Heart left ventricle (tissue), 16 donors: Measurements from ENCODE around the gene BRAP. TPM values are rescaled to one million over a fixed set of nuclear protein-coding genes. Genes with fewer than 3 reads are reported as not detected.
"Not testable (repeated sequence)": the region's sequence is repeated elsewhere in the genome, so short reads cannot be mapped to it uniquely, and the experiment has no call there.

Experiments used
- ATAC-seq, 4 donors: fragments of 200-7000 bp; cut with Tn5 transposase; one replicate each; pipeline ENCODE4 v1.9.1; 2020 to 2022; ENCODE audit warnings: moderate library complexity in 4 of 4, mild to moderate bottlenecking in 3 of 4, moderate number of reproducible peaks in 1 of 4
- DNase-seq, 5 donors: peaks; one replicate each; pipeline ENCODE4 v3.0.0-alpha.2; 2020
- H3K27ac ChIP-seq, 12 donors: fragments of 200-600 bp; sonication (generic) in 4 of 12; one replicate each; pipeline versions ENCODE4 v1.5.0 to v1.8.0; 2016 to 2022; ENCODE audit warnings: mild to moderate bottlenecking in 2 of 12
- H3K27me3 ChIP-seq, 9 donors: fragments of 200-600 bp; sonication (generic) in 2 of 9; one replicate each; pipeline versions ENCODE4 v1.5.1 to v1.8.0; 2016 to 2022; ENCODE audit warnings: mild to moderate bottlenecking in 3 of 9
- H3K36me3 ChIP-seq, 9 donors: fragments of 200-600 bp; sonication (generic) in 2 of 9; one replicate each; pipeline versions ENCODE4 v1.5.0 to v1.8.0; 2018 to 2022; ENCODE audit warnings: mild to moderate bottlenecking in 2 of 9
- H3K4me1 ChIP-seq, 12 donors: fragments of 200-600 bp; sonication (generic) in 4 of 12; one replicate each; pipeline versions ENCODE4 v1.5.0 to v1.8.0; 2016 to 2022; ENCODE audit warnings: mild to moderate bottlenecking in 3 of 12
- H3K4me3 ChIP-seq, 12 donors: fragments of 200-600 bp; sonication (generic) in 4 of 12; one replicate each; pipeline versions ENCODE4 v1.5.0 to v1.8.0; 2017 to 2022; ENCODE audit warnings: mild to moderate bottlenecking in 9 of 12, moderate library complexity in 4 of 12
- H3K9me3 ChIP-seq, 12 donors: fragments of 200-600 bp; sonication (generic) in 4 of 12; one replicate each; pipeline versions ENCODE4 v1.5.0 to v1.8.0; 2016 to 2022; ENCODE audit warnings: mild to moderate bottlenecking in 1 of 12
- POLR2A ChIP-seq, 2 donors: fragments of 450-650 bp; IDR thresholded peaks; one replicate each; pipeline ENCODE4 v1.6.1; 2017; ENCODE audit warnings: antibody characterized with exemption in 2 of 2, mild to moderate bottlenecking in 2 of 2, moderate library complexity in 2 of 2
- WGBS, 4 donors: extraction: QIAGEN DNeasy Blood & Tissue Kit in 2 of 4; methylation state at CpG; one replicate each; pipeline versions ENCODE4 v1.1.5 to v1.1.7; 2013 to 2018; 5-methylcytosine and 5-hydroxymethylcytosine counted together
- intact Hi-C, 10 donors: fragments of 100-400 bp; cut with DNase I; formaldehyde crosslinking; loops; one replicate each; pipeline versions ENCODE4 v1.11.1 to v1.14.2; 2022
- polyA plus RNA-seq, 2 donors: library from polyadenylated mRNA; stranded (reverse); fragments of 200-250 nt; gene quantifications; one replicate each; pipeline ENCODE4 v1.2.3, GENCODE V29; 2013
- total RNA-seq, 9 donors: library from RNA; depleted of rRNA in 2 of 9; stranded (reverse); fragments of >200 nt in 2 of 9; fragmentation: NEBNext Ultra II Directional in 3 of 9; extraction: Animal tissue kit (Norgen Biotek cat#: 25700) in 3 of 9; gene quantifications; one replicate each; pipeline versions ENCODE4 v1.1.0 to v1.2.4, GENCODE V29; 2016 to 2023
- TF ChIP-seq, protein P1 (sequence below), 12 donors: fragments of 200-600 bp; sonication (generic) in 4 of 12; IDR thresholded peaks; one replicate each; pipeline versions ENCODE4 v1.5.0 to v1.8.0; 2018 to 2022; ENCODE audit warnings: antibody characterized with exemption in 12 of 12, mild to moderate bottlenecking in 5 of 12
- donor health status: ischemic (EF 13 %, LVEDD 7.1; RV severe dilation, severe dysfunction).
- donor health status: healthy with polysubstance abuse.
- donor health status: DM: no; HTN: yes; CAD: no.
- donor health status: DM: no; HTN: no; CAD: no.
- donor health status: ischemic (EF 25% LVEDD 6.9; RV normal size, moderate dysfunction).
- donor health status: ischemic (EF 25% LVEDD 5.7; RV mildly dilated, moderate dysfunction).
- donor health status: healthy.
- donor health status: DM: yes; HTN: yes; CAD: no.
- donor health status: ischemic (EF 35%, LVEDD 5.7; RV mildly dilated, moderate dysfunction).
- donor health status: nonischemic (EF 11% LVEDD 7.7; RV severe dilation, severe dysfunction).
- donor health status: DM: yes; HTN: yes; CAD: no.
- donor health status: PGD.
- donor health status: ischemic (EF 29% LVEDD 5.4; RV normal size, mild dysfunction).
- donor health status: nonischemic (EF 23%, LVEDD 6.1; RV moderate dilation, normal function).

BRAP gene
- total and polyA plus RNA-seq, 11 donors = 6.7 to 19.7 (median 13.1) TPM

- WGBS, 4 donors = 78 to 85% (median 82%) methylated on average over 3 of the region's 3 CpGs
- DNase-seq = no peak
- ATAC-seq = no peak
- intact Hi-C loops = no loop called here
- Histone ChIP-seq H3K4me3 (no peak overlapping the region), H3K9me3 (no peaks in the 10 kb centered on the region), H3K27ac (no peak overlapping the region), H3K36me3 (no peaks in the 10 kb centered on the region), H3K27me3 (no peaks in the 10 kb centered on the region), H3K4me1 (no peaks in the 10 kb centered on the region)
- TF ChIP-seq, protein P1, sequence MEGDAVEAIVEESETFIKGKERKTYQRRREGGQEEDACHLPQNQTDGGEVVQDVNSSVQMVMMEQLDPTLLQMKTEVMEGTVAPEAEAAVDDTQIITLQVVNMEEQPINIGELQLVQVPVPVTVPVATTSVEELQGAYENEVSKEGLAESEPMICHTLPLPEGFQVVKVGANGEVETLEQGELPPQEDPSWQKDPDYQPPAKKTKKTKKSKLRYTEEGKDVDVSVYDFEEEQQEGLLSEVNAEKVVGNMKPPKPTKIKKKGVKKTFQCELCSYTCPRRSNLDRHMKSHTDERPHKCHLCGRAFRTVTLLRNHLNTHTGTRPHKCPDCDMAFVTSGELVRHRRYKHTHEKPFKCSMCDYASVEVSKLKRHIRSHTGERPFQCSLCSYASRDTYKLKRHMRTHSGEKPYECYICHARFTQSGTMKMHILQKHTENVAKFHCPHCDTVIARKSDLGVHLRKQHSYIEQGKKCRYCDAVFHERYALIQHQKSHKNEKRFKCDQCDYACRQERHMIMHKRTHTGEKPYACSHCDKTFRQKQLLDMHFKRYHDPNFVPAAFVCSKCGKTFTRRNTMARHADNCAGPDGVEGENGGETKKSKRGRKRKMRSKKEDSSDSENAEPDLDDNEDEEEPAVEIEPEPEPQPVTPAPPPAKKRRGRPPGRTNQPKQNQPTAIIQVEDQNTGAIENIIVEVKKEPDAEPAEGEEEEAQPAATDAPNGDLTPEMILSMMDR (IDR thresholded peaks at IDR 0.05) = no peak
- TF ChIP-seq POLR2A (IDR thresholded peaks at IDR 0.05) = no peak
These were observed 78.5 kb downstream of the BRAP start for GRCh38 chr12:111607239-111607638.

- 76 to 96% (median 86%) methylated on average over 3 of the region's 3 CpGs for WGBS, 4 donors
- H3K9me3 ChIP-seq = no peaks in the 10 kb centered on the region
- intact Hi-C loops = no loop called here
- DNase-seq (no peak), ATAC-seq (no peak)
- no peaks in the 10 kb centered on the region for H3K27me3 ChIP-seq
- TF ChIP-seq, protein P1 (IDR thresholded peaks at IDR 0.05) = no peak
- no peak for TF ChIP-seq POLR2A (IDR thresholded peaks at IDR 0.05)
- H3K36me3 ChIP-seq = no peaks in the 10 kb centered on the region
- H3K4me1 ChIP-seq = no peaks in the 10 kb centered on the region
- no peak overlapping the region for H3K27ac ChIP-seq
- H3K4me3 ChIP-seq = no peak overlapping the region
These were observed 79.0 kb downstream of the BRAP start for GRCh38 chr12:111606767-111607230.

- TF ChIP-seq POLR2A (IDR thresholded peaks at IDR 0.05) = no peak
- TF ChIP-seq, protein P1 (IDR thresholded peaks at IDR 0.05) = no peak
- intact Hi-C loops = no loop called here
- no peaks in the 10 kb centered on the region for H3K36me3 ChIP-seq
- DNase-seq (no peak), ATAC-seq (no peak)
- WGBS, 4 donors = 83 to 89% (median 87%) methylated on average over 7 of the region's 7 CpGs
- H3K9me3 ChIP-seq = no peaks in the 10 kb centered on the region
- no peak overlapping the region for H3K4me3 ChIP-seq
- no peaks in the 10 kb centered on the region for H3K4me1 ChIP-seq
- no peak overlapping the region for H3K27ac ChIP-seq
- H3K27me3 ChIP-seq = no peaks in the 10 kb centered on the region
These were observed 79.6 kb downstream of the BRAP start for GRCh38 chr12:111605911-111606766.

- H3K27ac ChIP-seq, H3K4me3 ChIP-seq, intact Hi-C loops, H3K36me3 ChIP-seq, DNase-seq, H3K9me3 ChIP-seq, H3K27me3 ChIP-seq, ATAC-seq: not testable (repeated sequence)
- 95 to 97% (median 96%) methylated on average over 11 of the region's 11 CpGs for WGBS, 4 donors
- peaks cover 0 to 11% (median 8%) of the 10 kb centered on the region in 12 donors for H3K4me1 ChIP-seq
These were observed 82.9 kb downstream of the BRAP start for GRCh38 chr12:111602857-111603256.
